NCI-H510A treated with DMSO at 0.1 percent for 48 hours (cell line): ENCODE results near the gene CDC34.
"Not testable (repeated sequence)": the region's sequence is repeated elsewhere in the genome, so short reads cannot be mapped to it uniquely, and the experiment has no call there.

Source experiments
- DNase-seq: peaks from one replicate; lab custom pipeline; 2025; lab: John Stamatoyannopoulos, UW

CDC34 gene

GRCh38 chr19:573519-573825, 41.9 kb downstream of the CDC34 start:
- no peak for DNase-seq

- DNase-seq = no peak
Measured at GRCh38 chr19:574658-575526, 43.3 kb downstream of the CDC34 start.

GRCh38 chr19:575527-576506, 44.3 kb downstream of the CDC34 start:
- DNase-seq = no peak

GRCh38 chr19:576768-577438, 45.3 kb downstream of the CDC34 start:
- DNase-seq = no peak

- DNase-seq = no peak
Measured at GRCh38 chr19:577439-578392, 46.2 kb downstream of the CDC34 start.

- no peak for DNase-seq
Measured at GRCh38 chr19:579111-579841, 47.7 kb downstream of the CDC34 start.

- no peak for DNase-seq
Measured at GRCh38 chr19:579842-580155, 48.2 kb downstream of the CDC34 start.

- no peak for DNase-seq
Measured at GRCh38 chr19:580274-580835, 48.8 kb downstream of the CDC34 start.

- DNase-seq = no peak
Measured at GRCh38 chr19:581399-582111, 50.0 kb downstream of the CDC34 start.

- DNase-seq = no peak
Measured at GRCh38 chr19:582497-583197, 51.1 kb downstream of the CDC34 start.

- DNase-seq = no peak
Measured at GRCh38 chr19:583198-583967, 51.8 kb downstream of the CDC34 start.

- DNase-seq = no peak
Measured at GRCh38 chr19:583968-584239, 52.3 kb downstream of the CDC34 start.

- DNase-seq = no peak
Measured at GRCh38 chr19:584240-585001, 52.9 kb downstream of the CDC34 start.

- not testable (repeated sequence) for DNase-seq
Measured at GRCh38 chr19:585146-585545, 53.6 kb downstream of the CDC34 start.

GRCh38 chr19:585551-586110, 54.1 kb downstream of the CDC34 start:
- no peak for DNase-seq

- peak; percentile 71 for DNase-seq
Measured at GRCh38 chr19:588093-588740, 56.7 kb downstream of the CDC34 start.
